ENCODE measurements around the gene HCRT. TPM values are rescaled to one million over a fixed set of nuclear protein-coding genes. Genes with fewer than 3 reads are reported as not detected.
A peak's percentile ranks its signal among the peaks of the same experiment; 100 is the strongest.

Gene HCRT
- polyA plus RNA-seq, 1 of the 3 experiments (the other 2 are of a cell fraction): not detected

DNA sequence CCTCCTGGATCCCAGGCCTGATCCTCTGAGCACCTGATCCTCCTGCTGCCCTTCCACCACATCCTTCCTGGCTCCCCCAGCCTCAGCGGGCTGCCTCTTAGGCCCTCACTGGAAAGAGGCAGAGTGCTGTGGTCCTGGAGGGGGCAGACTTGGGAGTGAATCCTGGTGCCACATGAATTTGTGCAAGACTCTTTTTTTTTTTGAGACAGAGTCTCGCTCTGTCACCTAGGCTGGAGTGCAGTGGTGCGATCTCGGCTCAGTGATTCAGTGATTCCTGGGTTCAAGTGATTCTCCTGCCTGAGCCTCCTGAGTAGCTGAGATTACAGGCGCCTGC is 6.0 kb upstream of the HCRT start:
- TF ChIP-seq NFIC (IDR thresholded peaks at IDR 0.05; ENCODE audit: borderline replicate concordance): no peak
- H3K4me3 ChIP-seq (ENCODE audit: low read depth in 2 of 2, low read length in 1 of 2): no peak overlapping the region
- no peak overlapping the region for H3K9ac ChIP-seq
- ChIA-PET CTCF (interaction anchor here (0.9 to 2.5 kb wide), 2 partner anchors 10 to 70 kb away, joined by 3 to 12 read pairs; partner anchors contain the start of genes KAT2A and KCNH4), POLR2A (no interaction called here)
- H2AFZ ChIP-seq (ENCODE audit: low read depth): no peak overlapping the region
- peaks cover 0 to 12% of the 10 kb centered on the region in 2 experiments; a peak in 1 of 4 replicates for H3K4me1 ChIP-seq (ENCODE audit: control insufficient read depth in 1 of 2, insufficient read depth in 2 of 2, low read depth in 1 of 2, low read length in 1 of 2)
- DNase-seq: no peak
- no peaks in the 10 kb centered on the region for H3K27me3 ChIP-seq (ENCODE audit: insufficient read depth)
- no peaks in the 10 kb centered on the region for H3K79me2 ChIP-seq (ENCODE audit: insufficient read depth)
- H3K9me2 ChIP-seq: no peaks in the 10 kb centered on the region
- H3F3A ChIP-seq (replicated peaks; ENCODE audit: insufficient read depth): no peaks in the 10 kb centered on the region
- no peaks in the 10 kb centered on the region for H3K36me3 ChIP-seq (replicated peaks in 1 of 2; ENCODE audit: control insufficient read depth in 1 of 2, insufficient read depth in 2 of 2, low read length in 1 of 2)
- no peak overlapping the region for H3K27ac ChIP-seq (ENCODE audit: low read depth in 2 of 2, low read length in 1 of 2)
- no peaks in the 10 kb centered on the region for H4K20me1 ChIP-seq (ENCODE audit: insufficient read depth)
- H3K4me2 ChIP-seq: no peak overlapping the region
- no peaks in the 10 kb centered on the region for H3K9me3 ChIP-seq
- WGBS (ENCODE audit: low lambda C conversion rate): 91% methylated on average over 5 of the region's 5 CpGs

DNA sequence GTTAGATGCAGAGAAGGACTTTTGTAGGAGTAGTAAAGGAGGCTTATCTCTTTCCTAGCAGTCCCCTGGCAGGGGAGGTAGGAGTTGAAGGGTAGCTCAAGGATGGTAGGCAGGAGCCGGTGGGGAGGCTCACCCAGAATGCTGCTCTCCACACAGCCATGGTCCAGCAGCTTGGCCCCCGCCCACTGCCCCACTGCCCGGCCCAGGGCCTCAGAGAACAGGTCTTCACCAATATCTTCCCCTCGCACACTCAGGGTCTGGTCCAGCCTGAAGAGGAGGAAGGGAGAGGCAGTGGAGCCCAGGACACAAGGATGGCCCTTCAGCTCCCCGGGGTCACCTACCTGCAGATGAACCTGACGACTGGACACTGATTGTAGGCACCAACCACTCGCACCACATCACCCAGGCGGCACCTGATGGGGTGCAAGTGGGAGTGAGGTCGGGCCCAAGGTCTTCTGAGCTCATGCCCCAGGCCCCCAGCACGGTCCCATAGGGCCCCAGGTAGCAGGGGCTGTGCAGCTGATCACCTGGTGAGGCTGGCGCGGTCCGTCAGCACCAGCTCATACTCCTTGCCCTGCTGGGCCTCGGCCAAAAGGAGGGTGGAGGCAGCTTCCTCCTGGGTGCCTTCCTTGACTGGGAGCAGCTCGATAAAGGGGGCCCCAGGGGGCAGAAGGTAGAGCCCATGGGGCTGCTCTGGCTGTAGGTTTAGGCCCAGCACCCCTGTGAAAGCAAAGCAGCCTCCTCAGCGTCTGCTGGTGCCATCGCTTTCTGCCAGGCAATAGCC is 5.4 kb upstream of the HCRT start:
- no peak overlapping the region for H3K4me3 ChIP-seq (ENCODE audit: low read depth in 2 of 2, low read length in 1 of 2)
- no peaks in the 10 kb centered on the region for H3K36me3 ChIP-seq (replicated peaks in 1 of 2; ENCODE audit: control insufficient read depth in 1 of 2, insufficient read depth in 2 of 2, low read length in 1 of 2)
- peaks cover 0 to 12% of the 10 kb centered on the region in 2 experiments; a peak in 1 of 4 replicates for H3K4me1 ChIP-seq (ENCODE audit: control insufficient read depth in 1 of 2, insufficient read depth in 2 of 2, low read depth in 1 of 2, low read length in 1 of 2)
- H3K27me3 ChIP-seq (ENCODE audit: insufficient read depth): no peaks in the 10 kb centered on the region
- H3K4me2 ChIP-seq: no peak overlapping the region
- no peak overlapping the region for H3K9ac ChIP-seq
- no peaks in the 10 kb centered on the region for H3F3A ChIP-seq (replicated peaks; ENCODE audit: insufficient read depth)
- H2AFZ ChIP-seq (ENCODE audit: low read depth): no peak overlapping the region
- H3K27ac ChIP-seq (ENCODE audit: low read depth in 2 of 2, low read length in 1 of 2): no peak overlapping the region
- TF ChIP-seq, protein P1, sequence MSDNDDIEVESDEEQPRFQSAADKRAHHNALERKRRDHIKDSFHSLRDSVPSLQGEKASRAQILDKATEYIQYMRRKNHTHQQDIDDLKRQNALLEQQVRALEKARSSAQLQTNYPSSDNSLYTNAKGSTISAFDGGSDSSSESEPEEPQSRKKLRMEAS (IDR thresholded peaks at IDR 0.05; ENCODE audit: low read depth): no peak
- no peak for TF ChIP-seq TEAD4 (IDR thresholded peaks at IDR 0.05; ENCODE audit: borderline replicate concordance, insufficient read depth)
- no peak for TF ChIP-seq CHD2 (IDR thresholded peaks at IDR 0.05; ENCODE audit: low read length, partially characterized antibody)
- TF ChIP-seq, protein P2, sequence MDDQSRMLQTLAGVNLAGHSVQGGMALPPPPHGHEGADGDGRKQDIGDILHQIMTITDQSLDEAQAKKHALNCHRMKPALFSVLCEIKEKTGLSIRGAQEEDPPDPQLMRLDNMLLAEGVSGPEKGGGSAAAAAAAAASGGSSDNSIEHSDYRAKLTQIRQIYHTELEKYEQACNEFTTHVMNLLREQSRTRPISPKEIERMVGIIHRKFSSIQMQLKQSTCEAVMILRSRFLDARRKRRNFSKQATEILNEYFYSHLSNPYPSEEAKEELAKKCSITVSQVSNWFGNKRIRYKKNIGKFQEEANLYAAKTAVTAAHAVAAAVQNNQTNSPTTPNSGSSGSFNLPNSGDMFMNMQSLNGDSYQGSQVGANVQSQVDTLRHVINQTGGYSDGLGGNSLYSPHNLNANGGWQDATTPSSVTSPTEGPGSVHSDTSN (IDR thresholded peaks at IDR 0.05): no peak
- TF ChIP-seq, protein P3, sequence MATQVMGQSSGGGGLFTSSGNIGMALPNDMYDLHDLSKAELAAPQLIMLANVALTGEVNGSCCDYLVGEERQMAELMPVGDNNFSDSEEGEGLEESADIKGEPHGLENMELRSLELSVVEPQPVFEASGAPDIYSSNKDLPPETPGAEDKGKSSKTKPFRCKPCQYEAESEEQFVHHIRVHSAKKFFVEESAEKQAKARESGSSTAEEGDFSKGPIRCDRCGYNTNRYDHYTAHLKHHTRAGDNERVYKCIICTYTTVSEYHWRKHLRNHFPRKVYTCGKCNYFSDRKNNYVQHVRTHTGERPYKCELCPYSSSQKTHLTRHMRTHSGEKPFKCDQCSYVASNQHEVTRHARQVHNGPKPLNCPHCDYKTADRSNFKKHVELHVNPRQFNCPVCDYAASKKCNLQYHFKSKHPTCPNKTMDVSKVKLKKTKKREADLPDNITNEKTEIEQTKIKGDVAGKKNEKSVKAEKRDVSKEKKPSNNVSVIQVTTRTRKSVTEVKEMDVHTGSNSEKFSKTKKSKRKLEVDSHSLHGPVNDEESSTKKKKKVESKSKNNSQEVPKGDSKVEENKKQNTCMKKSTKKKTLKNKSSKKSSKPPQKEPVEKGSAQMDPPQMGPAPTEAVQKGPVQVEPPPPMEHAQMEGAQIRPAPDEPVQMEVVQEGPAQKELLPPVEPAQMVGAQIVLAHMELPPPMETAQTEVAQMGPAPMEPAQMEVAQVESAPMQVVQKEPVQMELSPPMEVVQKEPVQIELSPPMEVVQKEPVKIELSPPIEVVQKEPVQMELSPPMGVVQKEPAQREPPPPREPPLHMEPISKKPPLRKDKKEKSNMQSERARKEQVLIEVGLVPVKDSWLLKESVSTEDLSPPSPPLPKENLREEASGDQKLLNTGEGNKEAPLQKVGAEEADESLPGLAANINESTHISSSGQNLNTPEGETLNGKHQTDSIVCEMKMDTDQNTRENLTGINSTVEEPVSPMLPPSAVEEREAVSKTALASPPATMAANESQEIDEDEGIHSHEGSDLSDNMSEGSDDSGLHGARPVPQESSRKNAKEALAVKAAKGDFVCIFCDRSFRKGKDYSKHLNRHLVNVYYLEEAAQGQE (IDR thresholded peaks at IDR 0.05; ENCODE audit: low read depth, low read length): no peak
- no peak for TF ChIP-seq EP300 (IDR thresholded peaks at IDR 0.05; ENCODE audit: borderline replicate concordance in 1 of 2, low read depth in 1 of 2, low read length in 1 of 2)
- TF ChIP-seq SIN3A (IDR thresholded peaks at IDR 0.05; ENCODE audit: borderline replicate concordance, low read depth, low read length): no peak
- TF ChIP-seq, protein P4, sequence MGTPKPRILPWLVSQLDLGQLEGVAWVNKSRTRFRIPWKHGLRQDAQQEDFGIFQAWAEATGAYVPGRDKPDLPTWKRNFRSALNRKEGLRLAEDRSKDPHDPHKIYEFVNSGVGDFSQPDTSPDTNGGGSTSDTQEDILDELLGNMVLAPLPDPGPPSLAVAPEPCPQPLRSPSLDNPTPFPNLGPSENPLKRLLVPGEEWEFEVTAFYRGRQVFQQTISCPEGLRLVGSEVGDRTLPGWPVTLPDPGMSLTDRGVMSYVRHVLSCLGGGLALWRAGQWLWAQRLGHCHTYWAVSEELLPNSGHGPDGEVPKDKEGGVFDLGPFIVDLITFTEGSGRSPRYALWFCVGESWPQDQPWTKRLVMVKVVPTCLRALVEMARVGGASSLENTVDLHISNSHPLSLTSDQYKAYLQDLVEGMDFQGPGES (IDR thresholded peaks at IDR 0.05; ENCODE audit: low read depth, low read length): no peak
- no peak for TF ChIP-seq JUND (IDR thresholded peaks at IDR 0.05)
- no peak for TF ChIP-seq MXI1 (IDR thresholded peaks at IDR 0.05; ENCODE audit: low read depth, low read length)
- TF ChIP-seq RXRA (IDR thresholded peaks at IDR 0.05; ENCODE audit: borderline replicate concordance, low read depth): no peak
- TF ChIP-seq ELF1 (IDR thresholded peaks at IDR 0.05): no peak
- no peak for TF ChIP-seq EZH2phosphoT487 (IDR thresholded peaks at IDR 0.05; ENCODE audit: borderline replicate concordance, low read depth)
- TF ChIP-seq RFX5 (IDR thresholded peaks at IDR 0.05; ENCODE audit: low read length): no peak
- TF ChIP-seq, protein P5, sequence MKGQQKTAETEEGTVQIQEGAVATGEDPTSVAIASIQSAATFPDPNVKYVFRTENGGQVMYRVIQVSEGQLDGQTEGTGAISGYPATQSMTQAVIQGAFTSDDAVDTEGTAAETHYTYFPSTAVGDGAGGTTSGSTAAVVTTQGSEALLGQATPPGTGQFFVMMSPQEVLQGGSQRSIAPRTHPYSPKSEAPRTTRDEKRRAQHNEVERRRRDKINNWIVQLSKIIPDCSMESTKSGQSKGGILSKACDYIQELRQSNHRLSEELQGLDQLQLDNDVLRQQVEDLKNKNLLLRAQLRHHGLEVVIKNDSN (IDR thresholded peaks at IDR 0.05; ENCODE audit: borderline replicate concordance, low read depth): no peak
- TF ChIP-seq FOXJ3 (CRISPR knock-in tag; IDR thresholded peaks at IDR 0.05): no peak
- no peak for TF ChIP-seq TAF1 (IDR thresholded peaks at IDR 0.05; ENCODE audit: borderline replicate concordance, low read depth, low read length)
- TF ChIP-seq YY1 (IDR thresholded peaks at IDR 0.05; ENCODE audit: low read depth): no peak
- TF ChIP-seq GATA2 (CRISPR knock-in tag; IDR thresholded peaks at IDR 0.05): no peak
- no peak for TF ChIP-seq FOSL2 (IDR thresholded peaks at IDR 0.05; ENCODE audit: borderline replicate concordance, low read depth)
- H3K9me2 ChIP-seq: no peaks in the 10 kb centered on the region
- WGBS (ENCODE audit: low lambda C conversion rate): 80% methylated on average over 7 of the region's 17 CpGs
- no peaks in the 10 kb centered on the region for H4K20me1 ChIP-seq (ENCODE audit: insufficient read depth)
- H3K79me2 ChIP-seq (ENCODE audit: insufficient read depth): no peaks in the 10 kb centered on the region
- ChIA-PET POLR2A (no interaction called here), CTCF (interaction anchor here (0.9 to 2.5 kb wide), 2 partner anchors 9 to 70 kb away, joined by 3 to 12 read pairs; partner anchors contain the start of genes KAT2A and KCNH4)
- DNase-seq: peak; percentile 9
- no peaks in the 10 kb centered on the region for H3K9me3 ChIP-seq
